ENCODE results near the gene EML4. TPM values are rescaled to one million over a fixed set of nuclear protein-coding genes. Genes with fewer than 3 reads are reported as not detected.

Gene EML4
- total RNA-seq, 1 experiment from 2014 or later, result 93.7 TPM

- intact Hi-C loops (cut with micrococcal nuclease; ENCODE audit: unreplicated experiment), result no loop called here
- Histone ChIP-seq H3K36me3 (ENCODE audit: insufficient read depth, low read length, poor library complexity, severe bottlenecking) (no peaks in the 10 kb centered on the region), H3K4me3 (ENCODE audit: low read depth, low read length, poor library complexity, severe bottlenecking) (no peak overlapping the region), H3K27ac (ENCODE audit: low read depth, low read length, poor library complexity, severe bottlenecking) (no peak overlapping the region), H3K9me3 (ENCODE audit: low read depth, low read length, poor library complexity, severe bottlenecking) (no peaks in the 10 kb centered on the region), H3K27me3 (replicated peaks; ENCODE audit: insufficient read depth, low read depth, low read length, poor library complexity) (no peaks in the 10 kb centered on the region), H3K4me1 (ENCODE audit: insufficient read depth, low read length, poor library complexity, severe bottlenecking) (peaks cover 27% of the 10 kb centered on the region)
- BruUV-seq (replicated peaks), result no TSS peak
- ChIA-PET CTCF (no interaction called here), POLR2A (ENCODE audit: low non-redundant PET) (no interaction called here)
- TF ChIP-seq CTCF (conservative IDR thresholded peaks at IDR 0.05; ENCODE audit: low read depth, low read length) (no peak), EZH2 (IDR thresholded peaks at IDR 0.05; ENCODE audit: borderline replicate concordance, low read depth, low read length, poor library complexity, severe bottlenecking) (no peak)
- no peak for DNase-seq (ENCODE audit: low spot score)
These were observed 29.8 kb downstream of the EML4 start for GRCh38 chr2:42199002-42199401.

DNA sequence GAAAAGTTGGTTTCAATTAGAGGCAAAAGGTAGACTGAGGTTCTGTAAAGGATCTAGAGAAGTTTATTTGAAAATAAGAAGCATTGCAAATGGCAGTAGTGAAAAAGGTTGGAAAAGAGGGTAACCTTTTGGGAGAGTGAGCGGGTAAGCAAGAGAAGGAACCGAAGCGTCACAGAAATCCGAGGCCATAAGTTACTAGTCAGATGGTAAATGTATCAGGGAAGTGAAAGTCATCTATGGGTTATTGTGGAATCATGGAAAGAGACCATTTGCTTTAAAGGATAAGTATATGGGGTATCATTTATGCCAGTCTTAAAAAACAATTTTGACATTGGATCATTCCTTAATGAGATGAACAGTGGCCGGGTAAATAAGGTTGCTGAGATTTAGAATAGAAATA lies 30.5 kb downstream of the EML4 start:
- no TSS peak for BruUV-seq (replicated peaks)
- Histone ChIP-seq H3K9me3 (ENCODE audit: low read depth, low read length, poor library complexity, severe bottlenecking) (no peaks in the 10 kb centered on the region), H3K36me3 (ENCODE audit: insufficient read depth, low read length, poor library complexity, severe bottlenecking) (no peaks in the 10 kb centered on the region), H3K27me3 (replicated peaks; ENCODE audit: insufficient read depth, low read depth, low read length, poor library complexity) (no peaks in the 10 kb centered on the region), H3K4me3 (ENCODE audit: low read depth, low read length, poor library complexity, severe bottlenecking) (no peak overlapping the region), H3K27ac (ENCODE audit: low read depth, low read length, poor library complexity, severe bottlenecking) (no peak overlapping the region), H3K4me1 (ENCODE audit: insufficient read depth, low read length, poor library complexity, severe bottlenecking) (peaks cover 21% of the 10 kb centered on the region)
- POLR2A ChIA-PET (ENCODE audit: low non-redundant PET), result no interaction called here
- CTCF ChIA-PET, result no interaction called here
- TF ChIP-seq CTCF (conservative IDR thresholded peaks at IDR 0.05; ENCODE audit: low read depth, low read length) (no peak), EZH2 (IDR thresholded peaks at IDR 0.05; ENCODE audit: borderline replicate concordance, low read depth, low read length, poor library complexity, severe bottlenecking) (no peak)
- DNase-seq (ENCODE audit: low spot score), result no peak
- intact Hi-C loops (cut with micrococcal nuclease; ENCODE audit: unreplicated experiment), result no loop called here

DNA sequence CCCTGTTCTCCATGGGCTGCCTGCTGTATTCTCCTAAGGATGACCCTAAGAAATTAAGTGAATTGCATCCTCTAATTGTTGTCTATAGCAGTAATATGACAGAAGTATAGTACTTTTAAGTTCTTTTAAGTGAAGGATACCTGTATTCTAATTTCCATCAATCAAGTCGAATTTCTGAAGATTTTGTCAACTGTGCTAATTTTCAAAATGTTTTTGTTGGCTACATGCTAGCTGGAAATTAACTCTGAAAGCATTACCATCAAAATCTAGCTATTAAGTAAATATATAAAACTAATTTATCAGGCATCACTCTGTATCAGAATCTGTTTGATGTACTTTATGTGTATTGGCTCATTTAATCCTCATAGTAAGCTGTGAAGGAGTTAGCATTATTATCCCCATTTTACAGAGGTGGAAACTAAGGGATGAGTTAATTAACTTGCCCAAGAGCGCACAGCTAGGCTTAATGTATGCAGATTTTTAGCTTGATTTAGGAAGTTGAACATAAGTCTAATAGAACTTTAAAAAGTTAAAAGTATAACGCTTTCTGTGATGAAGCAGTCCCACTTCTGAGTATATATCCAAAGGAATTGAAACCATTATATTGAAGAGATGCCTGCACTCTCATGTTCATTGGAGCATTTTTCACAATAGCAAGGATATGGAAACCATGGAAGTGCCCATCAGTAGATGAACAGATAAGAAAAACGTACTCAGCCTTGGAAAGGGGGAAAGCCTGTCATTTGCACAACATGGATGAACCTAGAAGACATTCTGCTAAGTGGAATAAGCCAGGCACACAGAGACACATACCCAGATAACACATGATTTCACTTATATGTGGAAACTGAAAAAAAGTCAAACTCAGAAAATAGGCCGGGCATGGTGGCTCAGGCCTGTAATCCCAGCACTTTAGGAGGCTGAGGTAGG lies 32.0 kb downstream of the EML4 start:
- H3K36me3 ChIP-seq (ENCODE audit: insufficient read depth, low read length, poor library complexity, severe bottlenecking), result no peaks in the 10 kb centered on the region
- POLR2A ChIA-PET (ENCODE audit: low non-redundant PET), result no interaction called here
- peak overlapping the region; percentile 26 for H3K27ac ChIP-seq (ENCODE audit: low read depth, low read length, poor library complexity, severe bottlenecking)
- no TSS peak for BruUV-seq (replicated peaks)
- H3K9me3 ChIP-seq (ENCODE audit: low read depth, low read length, poor library complexity, severe bottlenecking), result no peaks in the 10 kb centered on the region
- intact Hi-C loops (cut with micrococcal nuclease; ENCODE audit: unreplicated experiment), result no loop called here
- CTCF ChIA-PET, result no interaction called here
- no peak for DNase-seq (ENCODE audit: low spot score)
- H3K4me1 ChIP-seq (ENCODE audit: insufficient read depth, low read length, poor library complexity, severe bottlenecking), result peaks cover 8% of the 10 kb centered on the region
- TF ChIP-seq EZH2 (IDR thresholded peaks at IDR 0.05; ENCODE audit: borderline replicate concordance, low read depth, low read length, poor library complexity, severe bottlenecking) (no peak), CTCF (conservative IDR thresholded peaks at IDR 0.05; ENCODE audit: low read depth, low read length) (no peak)
- H3K27me3 ChIP-seq (replicated peaks; ENCODE audit: insufficient read depth, low read depth, low read length, poor library complexity), result no peaks in the 10 kb centered on the region
- H3K4me3 ChIP-seq (ENCODE audit: low read depth, low read length, poor library complexity, severe bottlenecking), result no peak overlapping the region

Measured in A673 (cell line).